Neutrophil (primary cell): ENCODE measurements around the gene GNG13.

Experiments
- H3K27ac ChIP-seq: fragments of 200-600 bp; sonication (generic); 2 replicates; pipeline ENCODE4 v1.5.1; 2016; ENCODE audit warnings: mild to moderate bottlenecking, moderate library complexity
- H3K27me3 ChIP-seq: fragments of 200-600 bp; sonication (generic); 2 replicates; pipeline ENCODE4 v1.6.0; 2016; ENCODE audit warnings: mild to moderate bottlenecking
- H3K36me3 ChIP-seq: fragments of 200-600 bp; sonication (generic); 2 replicates; pipeline ENCODE4 v1.5.1; 2017
- H3K4me1 ChIP-seq, 2 experiments: fragments of 200-600 bp in 1 of 2; sonication (generic) in 1 of 2; 1 replicate in 1 of 2; 2 replicates in 1 of 2; pipeline versions ENCODE4 v1.5.1 to v1.6.1; 2013 to 2016; ENCODE audit warnings: low read depth in 1 of 2, low read length in 1 of 2, mild to moderate bottlenecking in 1 of 2, moderate library complexity in 1 of 2; ENCODE audit not compliant: control insufficient read depth in 1 of 2, insufficient read depth in 1 of 2
- H3K4me3 ChIP-seq, 2 experiments: fragments of 200-600 bp in 1 of 2; sonication (generic) in 1 of 2; 1 replicate in 1 of 2; 2 replicates in 1 of 2; pipeline ENCODE4 v1.5.1; 2013 to 2016; ENCODE audit warnings: low read depth in 1 of 2, low read length in 1 of 2, mild to moderate bottlenecking in 1 of 2, moderate library complexity in 1 of 2
- H3K9me3 ChIP-seq: fragments of 200-600 bp; sonication (generic); 2 replicates; pipeline ENCODE4 v1.5.1; 2016
- CTCF ChIP-seq: fragments of 200-600 bp; sonication (generic); IDR thresholded peaks from 2 replicates; pipeline ENCODE4 v1.5.1; 2016; ENCODE audit warnings: antibody characterized with exemption

The GNG13 gene

GRCh38 chr16:752007-752312 lies 48.6 kb downstream of the GNG13 start:
- H3K36me3 ChIP-seq = no peaks in the 10 kb centered on the region
- no peaks in the 10 kb centered on the region for H3K9me3 ChIP-seq
- H3K27ac ChIP-seq = no peak overlapping the region
- peaks cover 3% of the 10 kb centered on the region for H3K27me3 ChIP-seq
- TF ChIP-seq CTCF = no peak
- H3K4me3 ChIP-seq = no peak overlapping the region
- peaks cover 4 to 12% of the 10 kb centered on the region in 2 experiments for H3K4me1 ChIP-seq

- Histone ChIP-seq H3K27ac (no peak overlapping the region), H3K9me3 (no peaks in the 10 kb centered on the region), H3K27me3 (peaks cover 3% of the 10 kb centered on the region), H3K4me3 (no peak overlapping the region), H3K36me3 (no peaks in the 10 kb centered on the region), H3K4me1 (peaks cover 4 to 12% of the 10 kb centered on the region in 2 experiments)
- no peak for TF ChIP-seq CTCF
Observed at GRCh38 chr16:751152-752006, 49.2 kb downstream of the GNG13 start.

- Histone ChIP-seq H3K27ac (no peak overlapping the region), H3K36me3 (no peaks in the 10 kb centered on the region), H3K4me3 (no peak overlapping the region), H3K4me1 (peaks cover 4 to 12% of the 10 kb centered on the region in 2 experiments), H3K9me3 (no peaks in the 10 kb centered on the region), H3K27me3 (peaks cover 6% of the 10 kb centered on the region)
- TF ChIP-seq CTCF = no peak
Observed at GRCh38 chr16:750485-750884, 50.0 kb downstream of the GNG13 start.

- Histone ChIP-seq H3K27ac (no peak overlapping the region), H3K36me3 (no peaks in the 10 kb centered on the region), H3K9me3 (no peaks in the 10 kb centered on the region), H3K27me3 (peaks cover 6% of the 10 kb centered on the region), H3K4me3 (no peak overlapping the region), H3K4me1 (no peaks in the 10 kb centered on the region)
- no peak for TF ChIP-seq CTCF
Observed at GRCh38 chr16:749010-749409, 51.5 kb downstream of the GNG13 start.
